Stomach (tissue), 9 donors: ENCODE results near the gene PLEKHJ1. TPM values are rescaled to one million over a fixed set of nuclear protein-coding genes. Genes with fewer than 3 reads are reported as not detected.

Experiments used
- DNase-seq, 2 donors: peaks; one replicate each; pipeline versions ENCODE4 v3.0.0 to v3.0.0-alpha.2; 2013 to 2019
- H3K27ac ChIP-seq, 5 donors: fragments of 200-600 bp in 4 of 5; sonication (generic) in 4 of 5; one replicate each; pipeline ENCODE4 v1.5.1; 2013 to 2019; ENCODE audit warnings: mild to moderate bottlenecking in 1 of 5, moderate library complexity in 1 of 5
- H3K27me3 ChIP-seq, 3 donors: fragments of 200-600 bp; sonication (generic); one replicate each; pipeline ENCODE4 v1.5.1; 2017 to 2019; ENCODE audit warnings: mixed run types in 1 of 3
- H3K36me3 ChIP-seq, 4 donors: fragments of 200-600 bp; sonication (generic); 1 replicate in 3 of 4; 2 replicates in 1 of 4; pipeline ENCODE4 v1.5.1; 2016 to 2019
- H3K4me1 ChIP-seq, 4 donors: fragments of 200-600 bp; sonication (generic); one replicate each; pipeline ENCODE4 v1.5.1; 2016 to 2019
- H3K4me3 ChIP-seq, 4 donors: fragments of 200-600 bp; sonication (generic) in 3 of 4; one replicate each; pipeline ENCODE4 v1.5.1; 2016 to 2019; ENCODE audit warnings: mild to moderate bottlenecking in 1 of 4
- H3K9me3 ChIP-seq, 4 donors: fragments of 200-600 bp; sonication (generic); one replicate each; pipeline ENCODE4 v1.5.1; 2016 to 2019
- EP300 ChIP-seq: sonication (generic); formaldehyde crosslinking; IDR thresholded peaks from one replicate; pipeline ENCODE4 v1.6.1; 2017; ENCODE audit warnings: antibody characterized with exemption
- POLR2A ChIP-seq, 4 donors: fragments of 450-650 bp; IDR thresholded peaks; one replicate each; pipeline ENCODE4 v1.6.1; 2016; ENCODE audit warnings: antibody characterized with exemption in 4 of 4, control low read depth in 2 of 4, mild to moderate bottlenecking in 1 of 4, moderate library complexity in 1 of 4
- POLR2AphosphoS5 ChIP-seq, 3 donors: sonication (generic); formaldehyde crosslinking; IDR thresholded peaks; one replicate each; pipeline ENCODE4 v1.6.1; 2016; ENCODE audit warnings: antibody characterized with exemption in 3 of 3
- WGBS, 5 donors: extraction: QIAGEN DNeasy Blood & Tissue Kit in 3 of 5; methylation state at CpG; one replicate each; pipeline versions ENCODE4 v1.1.5 to v1.1.7; 2013 to 2018; 5-methylcytosine and 5-hydroxymethylcytosine counted together
- intact Hi-C: fragments of 100-400 bp; cut with DNase I; formaldehyde crosslinking; loops from one replicate; pipeline ENCODE4 v1.15.1; 2023; ENCODE audit warnings: low total_unique reads
- polyA plus RNA-seq, 3 donors: library from polyadenylated mRNA; stranded (reverse); fragments of 200-250 nt; gene quantifications; one replicate each; pipeline ENCODE4 v1.2.3, GENCODE V29; 2013
- total RNA-seq, 5 donors: library from RNA; depleted of rRNA; stranded (reverse); fragments of >200 nt; gene quantifications; one replicate each; pipeline versions ENCODE4 v1.1.0 to v1.2.3, GENCODE V29; 2014 to 2016
- TF ChIP-seq, protein P1 (sequence below), 7 experiments: fragments of 450-650 bp in 4 of 7; fragments of 200-600 bp in 3 of 7; sonication (generic) in 3 of 7; IDR thresholded peaks; one replicate each; pipeline ENCODE4 v1.5.1; 2016 to 2019; ENCODE audit warnings: antibody characterized with exemption in 7 of 7, control low read depth in 2 of 7, mild to moderate bottlenecking in 1 of 7
- donor health status: healthy with polysubstance abuse.
- donor health status: Bipolar disorder and iron deficiency.
- donor health status: healthy.

Gene PLEKHJ1
- total and polyA plus RNA-seq, 8 donors = 22.2 to 459 (median 111) TPM

DNA sequence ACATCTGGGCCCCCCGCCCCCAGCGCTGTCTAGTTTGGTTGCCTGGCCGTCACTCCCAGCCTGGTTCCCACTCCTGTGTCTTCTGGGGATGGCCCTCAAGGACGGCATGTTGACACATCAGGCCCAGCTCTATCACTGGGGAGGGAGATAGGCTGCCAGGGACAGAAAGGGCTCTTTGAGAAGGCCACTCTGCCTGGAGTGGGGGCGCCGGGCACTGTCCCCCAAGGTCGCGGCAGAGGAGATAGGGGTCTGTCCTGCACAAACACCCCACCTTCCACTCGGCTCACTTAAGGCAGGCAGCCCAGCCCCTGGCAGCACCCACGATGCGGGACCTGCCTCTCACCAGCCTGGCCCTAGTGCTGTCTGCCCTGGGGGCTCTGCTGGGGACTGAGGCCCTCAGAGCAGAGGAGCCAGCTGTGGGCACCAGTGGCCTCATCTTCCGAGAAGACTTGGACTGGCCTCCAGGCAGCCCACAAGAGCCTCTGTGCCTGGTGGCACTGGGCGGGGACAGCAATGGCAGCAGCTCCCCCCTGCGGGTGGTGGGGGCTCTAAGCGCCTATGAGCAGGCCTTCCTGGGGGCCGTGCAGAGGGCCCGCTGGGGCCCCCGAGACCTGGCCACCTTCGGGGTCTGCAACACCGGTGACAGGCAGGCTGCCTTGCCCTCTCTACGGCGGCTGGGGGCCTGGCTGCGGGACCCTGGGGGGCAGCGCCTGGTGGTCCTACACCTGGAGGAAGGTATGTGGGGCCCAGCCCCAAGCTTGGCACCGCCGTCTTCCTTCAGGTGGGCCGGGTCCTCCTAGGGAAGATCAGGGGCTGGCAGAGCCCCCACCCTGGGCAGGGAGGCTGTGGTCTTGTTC is 13.1 kb upstream of the PLEKHJ1 start, which contains the start of gene AMH:
TSS of gene AMH (plus strand) at position 314 of the 857 bp plus-strand sequence. CDS start at position 324, 10 bp downstream.
- Histone ChIP-seq H3K4me3 (no peak within 1 kb of the TSS), H3K36me3 (peaks cover 43 to 54% (median 50%) of the 10 kb centered on the region in 4 donors), H3K27ac (no peak within 1 kb of the TSS), H3K4me1 (peaks cover 37 to 69% (median 50%) of the 10 kb centered on the region in 4 donors), H3K9me3 (no peaks in the 10 kb centered on the region), H3K27me3 (peaks cover 30 to 67% (median 53%) of the 10 kb centered on the region in 3 donors)
- intact Hi-C loops = no loop called here
- no peak for DNase-seq
- TF ChIP-seq EP300 (no peak), POLR2AphosphoS5 (IDR thresholded peaks at IDR 0.05) (no peak), POLR2A (IDR thresholded peaks at IDR 0.05) (no peak)
- TF ChIP-seq, protein P1, sequence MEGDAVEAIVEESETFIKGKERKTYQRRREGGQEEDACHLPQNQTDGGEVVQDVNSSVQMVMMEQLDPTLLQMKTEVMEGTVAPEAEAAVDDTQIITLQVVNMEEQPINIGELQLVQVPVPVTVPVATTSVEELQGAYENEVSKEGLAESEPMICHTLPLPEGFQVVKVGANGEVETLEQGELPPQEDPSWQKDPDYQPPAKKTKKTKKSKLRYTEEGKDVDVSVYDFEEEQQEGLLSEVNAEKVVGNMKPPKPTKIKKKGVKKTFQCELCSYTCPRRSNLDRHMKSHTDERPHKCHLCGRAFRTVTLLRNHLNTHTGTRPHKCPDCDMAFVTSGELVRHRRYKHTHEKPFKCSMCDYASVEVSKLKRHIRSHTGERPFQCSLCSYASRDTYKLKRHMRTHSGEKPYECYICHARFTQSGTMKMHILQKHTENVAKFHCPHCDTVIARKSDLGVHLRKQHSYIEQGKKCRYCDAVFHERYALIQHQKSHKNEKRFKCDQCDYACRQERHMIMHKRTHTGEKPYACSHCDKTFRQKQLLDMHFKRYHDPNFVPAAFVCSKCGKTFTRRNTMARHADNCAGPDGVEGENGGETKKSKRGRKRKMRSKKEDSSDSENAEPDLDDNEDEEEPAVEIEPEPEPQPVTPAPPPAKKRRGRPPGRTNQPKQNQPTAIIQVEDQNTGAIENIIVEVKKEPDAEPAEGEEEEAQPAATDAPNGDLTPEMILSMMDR (IDR thresholded peaks at IDR 0.05) = no peak
- 70 to 74% (median 72%) methylated on average over 10 to 27 of the region's 27 CpGs for WGBS, 5 donors

DNA sequence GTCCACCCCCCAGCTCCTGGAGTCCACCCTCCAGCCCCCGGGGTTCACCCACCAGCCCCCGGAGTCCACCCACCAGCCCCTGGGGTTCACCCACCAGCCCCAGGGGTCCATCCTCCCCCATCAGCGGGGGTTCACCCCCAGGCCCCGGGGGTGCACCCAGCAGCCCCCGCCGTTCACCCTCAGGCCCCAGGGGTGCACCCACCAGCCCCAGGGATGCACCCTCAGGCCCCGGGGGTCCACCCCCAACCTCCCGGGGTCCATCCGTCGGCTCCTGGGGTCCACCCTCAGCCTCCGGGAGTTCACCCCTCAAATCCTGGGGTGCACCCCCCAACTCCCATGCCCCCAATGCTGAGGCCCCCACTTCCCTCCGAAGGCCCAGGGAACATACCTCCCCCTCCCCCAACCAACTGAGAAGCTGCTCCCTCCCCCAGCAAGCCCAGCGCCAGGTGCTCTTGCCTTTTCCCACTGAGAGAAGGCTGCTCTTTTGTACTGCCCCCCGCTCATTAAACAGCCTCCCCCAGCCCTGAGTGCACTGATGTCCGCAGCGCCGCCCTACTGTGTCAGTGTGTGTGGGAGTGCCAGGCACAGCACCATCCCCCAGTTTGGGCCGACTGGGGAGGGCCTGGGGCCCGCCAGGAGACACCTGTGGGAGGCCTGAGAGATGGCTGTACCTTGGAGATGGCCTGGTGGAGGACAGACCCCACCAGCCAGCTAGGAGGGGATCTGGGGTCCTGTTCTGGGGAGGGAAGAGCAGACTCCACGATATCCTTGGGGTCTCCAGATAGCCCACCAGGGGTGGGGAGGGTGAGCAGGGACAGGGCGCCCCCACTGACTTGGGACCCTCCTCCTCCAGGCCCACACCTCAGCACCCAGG is 12.2 kb upstream of the PLEKHJ1 start:
- TF ChIP-seq, protein P1 (IDR thresholded peaks at IDR 0.05) = no peak
- TF ChIP-seq POLR2A (IDR thresholded peaks at IDR 0.05) (no peak), POLR2AphosphoS5 (IDR thresholded peaks at IDR 0.05) (no peak), EP300 (no peak)
- no peak overlapping the region for H3K4me3 ChIP-seq
- H3K27ac ChIP-seq = no peak overlapping the region
- peaks cover 31 to 68% (median 45%) of the 10 kb centered on the region in 4 donors for H3K4me1 ChIP-seq
- H3K9me3 ChIP-seq = no peaks in the 10 kb centered on the region
- 83 to 88% (median 87%) methylated on average over 5 to 21 of the region's 21 CpGs for WGBS, 5 donors
- peaks cover 26 to 58% (median 44%) of the 10 kb centered on the region in 3 donors for H3K27me3 ChIP-seq
- intact Hi-C loops = no loop called here
- peaks cover 52 to 62% (median 58%) of the 10 kb centered on the region in 4 donors for H3K36me3 ChIP-seq
- DNase-seq = no peak

DNA sequence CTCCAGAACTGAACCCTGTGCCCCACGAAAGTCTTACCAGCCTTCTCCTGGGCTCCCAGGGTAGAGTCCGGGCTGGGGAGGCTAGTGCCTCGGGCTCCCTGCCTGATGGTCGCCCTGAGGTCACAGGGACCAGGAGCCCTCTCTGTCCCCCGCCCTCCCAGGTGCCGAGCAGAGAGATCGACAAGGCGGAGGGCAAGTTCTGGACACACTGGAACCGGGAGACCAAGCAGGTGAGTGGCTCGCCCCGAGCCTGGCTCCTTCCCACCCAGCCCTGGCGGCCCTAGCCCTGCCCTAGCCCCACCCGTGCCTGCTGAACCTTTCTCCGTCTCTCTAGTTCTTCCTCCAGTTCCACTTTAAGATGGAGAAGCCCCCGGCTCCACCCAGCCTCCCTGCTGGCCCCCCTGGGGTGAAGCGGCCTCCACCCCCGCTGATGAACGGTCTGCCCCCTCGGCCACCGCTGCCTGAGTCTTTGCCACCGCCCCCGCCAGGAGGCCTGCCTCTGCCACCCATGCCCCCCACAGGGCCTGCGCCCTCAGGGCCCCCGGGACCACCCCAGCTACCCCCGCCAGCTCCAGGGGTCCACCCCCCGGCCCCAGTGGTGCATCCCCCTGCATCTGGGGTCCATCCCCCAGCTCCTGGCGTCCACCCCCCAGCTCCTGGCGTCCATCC is 11.4 kb upstream of the PLEKHJ1 start:
- Histone ChIP-seq H3K4me3 (no peak overlapping the region), H3K9me3 (no peaks in the 10 kb centered on the region), H3K27me3 (peaks cover 21 to 50% (median 36%) of the 10 kb centered on the region in 3 donors), H3K36me3 (peaks cover 54 to 70% (median 64%) of the 10 kb centered on the region in 4 donors), H3K4me1 (peaks cover 24 to 68% (median 41%) of the 10 kb centered on the region in 4 donors), H3K27ac (no peak overlapping the region)
- intact Hi-C loops = no loop called here
- DNase-seq = no peak
- TF ChIP-seq POLR2AphosphoS5 (IDR thresholded peaks at IDR 0.05) = no peak
- TF ChIP-seq, protein P1 (IDR thresholded peaks at IDR 0.05) = no peak
- TF ChIP-seq POLR2A (IDR thresholded peaks at IDR 0.05) = no peak
- 79 to 88% (median 86%) methylated on average over 20 to 28 of the region's 28 CpGs for WGBS, 5 donors
